Fibroblast of pulmonary artery (primary cell): ENCODE measurements around the gene SPCS2.

Experiments used
- DNase-seq: peaks from one replicate; pipeline ENCODE4 v3.0.0-alpha.2; 2010; ENCODE audit warnings: low read depth
- H3K4me3 ChIP-seq: replicated peaks from 2 replicates; pipeline ENCODE4 v1.5.1; 2011; ENCODE audit warnings: low read depth, mild to moderate bottlenecking, control low read depth, low read length, moderate library complexity
- CTCF ChIP-seq: IDR thresholded peaks from 2 replicates; pipeline ENCODE4 v1.5.1; 2011; ENCODE audit warnings: mild to moderate bottlenecking, control low read depth, low read length, inconsistent platforms; ENCODE audit errors: missing control alignments

Gene SPCS2

DNA sequence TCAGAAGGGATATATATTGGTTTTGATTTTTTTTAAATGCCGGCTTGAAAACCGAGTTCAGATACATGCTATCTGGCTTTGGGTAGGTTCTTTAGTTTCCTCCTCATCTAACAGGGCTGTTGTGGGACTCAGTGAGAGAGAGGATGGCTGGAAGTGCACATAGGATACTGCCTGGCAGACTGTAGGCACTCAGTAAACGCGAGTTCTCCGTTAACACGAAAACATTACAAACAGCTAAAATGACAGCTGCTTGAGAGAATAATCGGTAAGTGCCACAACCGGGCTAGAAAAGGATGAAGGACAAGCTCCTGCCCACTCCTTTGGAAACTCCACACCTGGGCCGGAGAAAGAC lies 544 bp upstream of the SPCS2 start:
- H3K4me3 ChIP-seq = peak overlapping the region; percentile 97
- TF ChIP-seq CTCF = no peak
- DNase-seq = peak; percentile 30

DNA sequence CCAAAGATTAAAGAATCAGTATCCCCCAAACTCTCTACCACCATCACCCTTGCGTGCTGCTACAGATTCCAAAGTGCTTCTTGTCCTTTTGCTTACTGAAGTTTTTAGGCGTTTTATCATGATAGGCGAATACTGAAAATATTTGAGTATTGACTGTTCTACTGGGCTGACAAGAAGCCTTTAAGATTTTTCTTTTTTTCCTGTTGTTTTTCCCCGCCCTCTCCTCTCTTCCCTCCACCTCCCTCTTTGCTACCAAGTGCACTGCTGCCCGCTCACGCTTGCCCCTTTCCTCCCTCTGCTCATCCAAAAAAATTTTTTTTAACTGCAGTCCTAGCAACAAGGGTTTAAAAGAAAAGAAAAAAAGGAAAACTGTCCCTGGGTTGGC lies 679 bp downstream of the SPCS2 start:
- peak overlapping the region; percentile 97 for H3K4me3 ChIP-seq
- DNase-seq = no peak
- no peak for TF ChIP-seq CTCF

- TF ChIP-seq CTCF = no peak
- no peak for DNase-seq
- H3K4me3 ChIP-seq = peak overlapping the region; percentile 97
Observed at GRCh38 chr11:74950374-74950969, 1.4 kb downstream of the SPCS2 start.

DNA sequence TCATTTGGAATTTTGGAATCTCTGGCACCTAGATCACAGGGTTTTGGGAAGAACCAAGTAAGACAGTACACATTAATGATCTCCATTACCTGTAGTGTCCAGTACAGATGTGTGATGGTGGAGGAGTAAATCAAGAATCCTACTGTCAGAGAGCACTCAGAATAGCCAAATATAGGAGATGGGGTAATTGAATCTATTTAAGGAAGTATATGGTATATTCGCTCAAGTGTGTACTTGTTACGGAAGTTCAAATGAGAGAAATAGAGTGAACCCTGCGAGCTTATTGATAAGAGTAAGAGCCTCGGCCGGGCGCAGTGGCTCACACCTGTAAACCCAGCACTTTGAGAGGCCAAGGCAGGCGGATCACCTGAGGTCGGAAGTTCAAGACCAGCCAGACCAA lies 2.2 kb downstream of the SPCS2 start:
- no peak for TF ChIP-seq CTCF
- no peak for DNase-seq
- no peak overlapping the region for H3K4me3 ChIP-seq

DNA sequence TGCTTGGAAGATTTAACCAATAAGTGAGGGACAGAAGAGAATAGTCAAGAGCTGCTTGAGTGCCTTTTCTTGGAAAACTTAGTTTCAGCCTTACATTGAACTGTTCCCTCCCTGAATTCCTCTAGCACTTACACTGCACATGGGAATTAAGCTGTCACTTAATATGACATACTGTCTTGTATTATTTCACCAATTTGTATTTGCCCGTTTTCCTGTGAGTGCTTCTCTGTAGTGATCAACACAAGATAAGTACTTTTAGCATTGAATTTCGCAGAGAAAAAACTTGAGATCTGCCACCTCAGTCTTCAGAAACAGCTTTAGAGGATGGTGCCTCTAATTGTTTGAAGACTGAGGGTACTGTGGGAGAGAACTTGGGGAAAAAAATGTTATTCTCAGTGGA lies 3.7 kb downstream of the SPCS2 start:
- no peak overlapping the region for H3K4me3 ChIP-seq
- no peak for DNase-seq
- no peak for TF ChIP-seq CTCF

GRCh38 chr11:74953451-74953850 lies 4.4 kb downstream of the SPCS2 start:
- H3K4me3 ChIP-seq = no peak overlapping the region
- no peak for TF ChIP-seq CTCF
- DNase-seq = no peak

DNA sequence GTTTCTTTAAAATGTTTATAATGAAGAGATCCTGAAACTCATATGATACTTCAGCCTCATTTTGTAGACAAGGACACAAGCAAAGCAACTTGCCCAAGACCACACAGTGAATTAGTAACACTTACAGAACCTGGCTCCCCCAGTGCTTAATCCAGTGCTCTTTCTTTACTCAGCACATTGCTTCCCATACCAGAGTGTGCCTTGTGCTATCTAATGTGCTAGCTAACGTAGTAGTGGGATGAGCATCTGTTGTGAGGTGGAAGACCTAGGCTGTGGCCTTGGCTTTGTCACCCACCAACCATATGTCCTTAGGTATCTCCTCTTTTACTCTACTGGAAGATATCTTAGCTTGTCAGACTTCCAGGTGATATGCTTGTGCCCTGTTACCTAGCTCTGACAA lies 5.1 kb downstream of the SPCS2 start:
- DNase-seq = no peak
- no peak for TF ChIP-seq CTCF
- no peak overlapping the region for H3K4me3 ChIP-seq
